Esophagus squamous epithelium (tissue), 4 donors: Measurements from ENCODE around the gene WWC1.

Experiments
- POLR2A ChIP-seq, 4 donors: fragments of 450-650 bp; IDR thresholded peaks; one replicate each; pipeline ENCODE4 v1.6.1; 2017; ENCODE audit warnings: antibody characterized with exemption in 4 of 4, mild to moderate bottlenecking in 4 of 4, moderate library complexity in 3 of 4
- TF ChIP-seq, protein P1 (sequence below), 6 experiments: fragments of 450-650 bp in 4 of 6; fragments of 200-600 bp in 2 of 6; sonication (generic) in 2 of 6; IDR thresholded peaks; one replicate each; pipeline ENCODE4 v1.5.1; 2016 to 2019; ENCODE audit warnings: antibody characterized with exemption in 6 of 6, mild to moderate bottlenecking in 4 of 6, moderate library complexity in 4 of 6

DNA sequence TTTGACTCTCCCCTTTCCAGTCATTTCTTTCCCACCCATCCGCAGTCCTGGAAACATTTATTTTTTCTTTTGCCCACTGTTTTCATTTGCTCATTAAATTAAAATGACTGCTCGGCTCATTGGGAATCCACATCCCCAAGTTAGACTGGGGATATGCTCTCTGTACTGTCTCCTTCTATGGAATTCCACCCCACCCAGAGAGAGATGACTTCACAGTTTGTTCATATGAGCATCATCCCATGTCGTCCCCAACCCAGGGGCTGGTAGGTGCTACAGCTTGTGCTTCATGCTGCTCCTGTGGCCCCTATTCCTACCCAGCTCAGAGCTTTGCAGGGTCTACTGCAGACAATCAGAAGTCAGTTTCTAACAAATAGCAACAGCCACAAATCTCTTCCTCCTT lies 178.4 kb downstream of the WWC1 start:
- TF ChIP-seq, protein P1, sequence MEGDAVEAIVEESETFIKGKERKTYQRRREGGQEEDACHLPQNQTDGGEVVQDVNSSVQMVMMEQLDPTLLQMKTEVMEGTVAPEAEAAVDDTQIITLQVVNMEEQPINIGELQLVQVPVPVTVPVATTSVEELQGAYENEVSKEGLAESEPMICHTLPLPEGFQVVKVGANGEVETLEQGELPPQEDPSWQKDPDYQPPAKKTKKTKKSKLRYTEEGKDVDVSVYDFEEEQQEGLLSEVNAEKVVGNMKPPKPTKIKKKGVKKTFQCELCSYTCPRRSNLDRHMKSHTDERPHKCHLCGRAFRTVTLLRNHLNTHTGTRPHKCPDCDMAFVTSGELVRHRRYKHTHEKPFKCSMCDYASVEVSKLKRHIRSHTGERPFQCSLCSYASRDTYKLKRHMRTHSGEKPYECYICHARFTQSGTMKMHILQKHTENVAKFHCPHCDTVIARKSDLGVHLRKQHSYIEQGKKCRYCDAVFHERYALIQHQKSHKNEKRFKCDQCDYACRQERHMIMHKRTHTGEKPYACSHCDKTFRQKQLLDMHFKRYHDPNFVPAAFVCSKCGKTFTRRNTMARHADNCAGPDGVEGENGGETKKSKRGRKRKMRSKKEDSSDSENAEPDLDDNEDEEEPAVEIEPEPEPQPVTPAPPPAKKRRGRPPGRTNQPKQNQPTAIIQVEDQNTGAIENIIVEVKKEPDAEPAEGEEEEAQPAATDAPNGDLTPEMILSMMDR (IDR thresholded peaks at IDR 0.05) = no peak
- no peak for TF ChIP-seq POLR2A (IDR thresholded peaks at IDR 0.05)
